Left ventricle myocardium superior (tissue), 1 donor: ENCODE results near the gene MTPN. TPM values are rescaled to one million over a fixed set of nuclear protein-coding genes. Genes with fewer than 3 reads are reported as not detected.

ENCODE experiments used
- ATAC-seq: fragments of 200-7000 bp; cut with Tn5 transposase; one replicate; pipeline ENCODE4 v1.9.1; 2020; ENCODE audit warnings: mild to moderate bottlenecking, moderate library complexity
- DNase-seq: peaks from one replicate; pipeline ENCODE4 v3.0.0-alpha.2; 2020
- intact Hi-C: fragments of 100-400 bp; cut with micrococcal nuclease; formaldehyde crosslinking; loops from one replicate; pipeline ENCODE4 v1.11.0; 2022
- total RNA-seq: library from RNA; stranded (reverse); fragmentation: NEBNext Ultra II Directional; extraction: Animal tissue kit (Norgen Biotek cat#: 25700); gene quantifications from one replicate; pipeline ENCODE4 v1.2.1, GENCODE V29; 2021
- donor health status: DM: no; HTN: yes; CAD: no; lungs with severe emphysema.

Gene MTPN
- total RNA-seq, 1 donor from 2014 or later, result 75.2 TPM

GRCh38 chr7:135991906-135992305 lies 14.7 kb upstream of the MTPN start:
- ATAC-seq (no peak), DNase-seq (no peak)
- intact Hi-C loops, result no loop called here

- ATAC-seq, result no peak
- intact Hi-C loops, result no loop called here
These were observed 14.2 kb upstream of the MTPN start for GRCh38 chr7:135991322-135991721.

GRCh38 chr7:135990258-135990657 lies 13.1 kb upstream of the MTPN start:
- DNase-seq (no peak), ATAC-seq (no peak)
- intact Hi-C loops, result no loop called here

More at GRCh38 chr7:135991322-135991721, 14.2 kb upstream of the MTPN start:
- DNase-seq, result no peak

GRCh38 chr7:135981958-135982646 lies 4.9 kb upstream of the MTPN start:
- intact Hi-C loops, result no loop called here
- no peak for ATAC-seq
- DNase-seq, result no peak

- DNase-seq (no peak), ATAC-seq (no peak)
- intact Hi-C loops, result no loop called here
These were observed 3.6 kb upstream of the MTPN start for GRCh38 chr7:135980665-135981180.

GRCh38 chr7:135980012-135980551 lies 2.9 kb upstream of the MTPN start:
- DNase-seq (no peak), ATAC-seq (no peak)

GRCh38 chr7:135979471-135980011 lies 2.4 kb upstream of the MTPN start:
- intact Hi-C loops, result no loop called here
- no peak for ATAC-seq
- no peak for DNase-seq

More at GRCh38 chr7:135980012-135980551, 2.9 kb upstream of the MTPN start:
- intact Hi-C loops, result no loop called here

- intact Hi-C loops, result no loop called here
- DNase-seq (no peak), ATAC-seq (no peak)
These were observed 1.5 kb upstream of the MTPN start for GRCh38 chr7:135978624-135979023.

GRCh38 chr7:135977742-135978066 lies 545 bp upstream of the MTPN start:
- ATAC-seq, result no peak
- DNase-seq, result no peak
- intact Hi-C loops, result no loop called here

- peak; percentile 10 for ATAC-seq
These were observed 700 bp downstream of the MTPN start for GRCh38 chr7:135976312-135977006.

GRCh38 chr7:135975166-135975565 lies 2.0 kb downstream of the MTPN start:
- ATAC-seq (no peak), DNase-seq (no peak)
- intact Hi-C loops, result no loop called here

More at GRCh38 chr7:135976312-135977006, 700 bp downstream of the MTPN start:
- DNase-seq, result no peak
- intact Hi-C loops, result no loop called here

- intact Hi-C loops, result no loop called here
- no peak for ATAC-seq
- DNase-seq, result no peak
These were observed 2.5 kb downstream of the MTPN start for GRCh38 chr7:135974667-135975066.

- ATAC-seq, result no peak
- intact Hi-C loops, result no loop called here
- no peak for DNase-seq
These were observed 5.8 kb downstream of the MTPN start for GRCh38 chr7:135971366-135971725.

GRCh38 chr7:135970682-135971365 lies 6.3 kb downstream of the MTPN start:
- ATAC-seq (no peak), DNase-seq (no peak)
- intact Hi-C loops, result no loop called here

GRCh38 chr7:135970045-135970444 lies 7.1 kb downstream of the MTPN start:
- DNase-seq (no peak), ATAC-seq (no peak)
- intact Hi-C loops, result no loop called here

- no peak for ATAC-seq
- intact Hi-C loops, result no loop called here
- no peak for DNase-seq
These were observed 10.7 kb downstream of the MTPN start for GRCh38 chr7:135966341-135967043.

GRCh38 chr7:135965602-135966001 lies 11.6 kb downstream of the MTPN start:
- DNase-seq, result no peak
- ATAC-seq, result no peak
- intact Hi-C loops, result no loop called here

- intact Hi-C loops, result no loop called here
- ATAC-seq, result no peak
- DNase-seq, result no peak
These were observed 12.4 kb downstream of the MTPN start for GRCh38 chr7:135964791-135965190.

- intact Hi-C loops, result no loop called here
- DNase-seq (no peak), ATAC-seq (peak; percentile 21)
These were observed 12.9 kb downstream of the MTPN start for GRCh38 chr7:135964274-135964673.
